HEK293 (cell line): ENCODE measurements around the gene USF3.

Experiments
- CTCF ChIA-PET: fragments of 350-600 bp; formaldehyde crosslinking; extraction: SDS; loops from one replicate; lab custom pipeline; 2021; ENCODE audit warnings: antibody characterized with exemption; lab: Yijun Ruan, JAX
- POLR2A ChIA-PET: fragments of 300-600 bp; formaldehyde crosslinking; extraction: SDS; loops from one replicate; lab custom pipeline; 2020; ENCODE audit warnings: antibody characterized with exemption, inconsistent platforms; lab: Yijun Ruan, JAX
- H3K27ac ChIP-seq: fragments of 200-500 bp; sonication (Bioruptor generic); 2 replicates; pipeline ENCODE4 v1.5.1; 2014; ENCODE audit warnings: low read depth, low read length, control low read depth, inconsistent platforms; ENCODE audit errors: extremely low read depth
- H3K36me3 ChIP-seq, 2 experiments: fragments of 200-500 bp in 1 of 2; sonication (Bioruptor generic) in 1 of 2; 1 replicate in 1 of 2; 2 replicates in 1 of 2; pipeline ENCODE4 v1.5.1; 2014 to 2017; ENCODE audit warnings: inconsistent platforms in 2 of 2, low read length in 2 of 2; ENCODE audit not compliant: control insufficient read depth in 2 of 2, insufficient read depth in 1 of 2
- H3K4me1 ChIP-seq: fragments of 200-500 bp; sonication (Bioruptor generic); 2 replicates; pipeline ENCODE4 v1.5.1; 2014; ENCODE audit warnings: mild to moderate bottlenecking, low read length, inconsistent platforms; ENCODE audit not compliant: control insufficient read depth, insufficient read depth
- H3K4me3 ChIP-seq: 2 replicates; pipeline ENCODE4 v1.5.1; 2011; ENCODE audit warnings: low read depth, mild to moderate bottlenecking, control low read depth, low read length, moderate library complexity
- H3K9me3 ChIP-seq: fragments of 200-500 bp; sonication (Bioruptor generic); 2 replicates; pipeline ENCODE4 v1.5.1; 2014; ENCODE audit warnings: low read depth, low read length, inconsistent platforms; ENCODE audit not compliant: control insufficient read depth, insufficient read depth
- GLI2 ChIP-seq: fragments of 450-650 bp; formaldehyde crosslinking; IDR thresholded peaks from 2 replicates; pipeline ENCODE4; 2017; ENCODE audit warnings: missing biosample characterization, missing genetic modification characterization, low read depth, borderline replicate concordance
- KLF7 ChIP-seq: fragments of 450-650 bp; formaldehyde crosslinking; IDR thresholded peaks from 2 replicates; pipeline ENCODE4 v1.5.1; 2016; ENCODE audit warnings: missing biosample characterization, missing genetic modification characterization, borderline replicate concordance
- ZBTB17 ChIP-seq: fragments of 450-650 bp; formaldehyde crosslinking; IDR thresholded peaks from 2 replicates; pipeline ENCODE4 v1.5.1; 2016; ENCODE audit warnings: missing biosample characterization, missing genetic modification characterization
- ZFP37 ChIP-seq: fragments of 450-650 bp; formaldehyde crosslinking; IDR thresholded peaks from 2 replicates; pipeline ENCODE4 v1.5.1; 2016; ENCODE audit warnings: missing biosample characterization, missing genetic modification characterization
- ZFP41 ChIP-seq: fragments of 450-650 bp; formaldehyde crosslinking; IDR thresholded peaks from 2 replicates; pipeline ENCODE4 v1.5.1; 2016; ENCODE audit warnings: missing biosample characterization, missing genetic modification characterization, borderline replicate concordance
- ZNF133 ChIP-seq: fragments of 450-650 bp; formaldehyde crosslinking; IDR thresholded peaks from 2 replicates; pipeline ENCODE4 v1.5.1; 2016; ENCODE audit warnings: missing biosample characterization, missing genetic modification characterization
- ZNF155 ChIP-seq: fragments of 450-650 bp; formaldehyde crosslinking; IDR thresholded peaks from 2 replicates; pipeline ENCODE4 v1.5.1; 2016; ENCODE audit warnings: missing biosample characterization, missing genetic modification characterization
- ZNF157 ChIP-seq: fragments of 450-650 bp; formaldehyde crosslinking; IDR thresholded peaks from 2 replicates; pipeline ENCODE4 v1.5.1; 2016; ENCODE audit warnings: missing biosample characterization, missing genetic modification characterization
- ZNF169 ChIP-seq: fragments of 450-650 bp; formaldehyde crosslinking; IDR thresholded peaks from 2 replicates; pipeline ENCODE4 v1.5.1; 2016; ENCODE audit warnings: missing biosample characterization, missing genetic modification characterization
- ZNF174 ChIP-seq: fragments of 450-650 bp; formaldehyde crosslinking; IDR thresholded peaks from 2 replicates; pipeline ENCODE4 v1.5.0; 2017; ENCODE audit warnings: missing biosample characterization, mild to moderate bottlenecking, missing genetic modification characterization
- ZNF175 ChIP-seq: fragments of 450-650 bp; formaldehyde crosslinking; IDR thresholded peaks from 2 replicates; pipeline ENCODE4 v1.5.1; 2016; ENCODE audit warnings: missing biosample characterization, missing genetic modification characterization
- ZNF184 ChIP-seq: fragments of 450-650 bp; IDR thresholded peaks from 2 replicates; pipeline ENCODE4 v1.5.1; 2018; ENCODE audit warnings: missing biosample characterization, mild to moderate bottlenecking, missing genetic modification characterization
- ZNF19 ChIP-seq: fragments of 450-650 bp; formaldehyde crosslinking; IDR thresholded peaks from 2 replicates; pipeline ENCODE4; 2016; ENCODE audit warnings: missing biosample characterization, missing genetic modification characterization, low read depth
- ZNF239 ChIP-seq: fragments of 450-650 bp; formaldehyde crosslinking; IDR thresholded peaks from 2 replicates; pipeline ENCODE4 v1.5.1; 2016; ENCODE audit warnings: missing biosample characterization, missing genetic modification characterization
- ZNF280D ChIP-seq: fragments of 450-650 bp; formaldehyde crosslinking; IDR thresholded peaks from 2 replicates; pipeline ENCODE4 v1.5.1; 2016; ENCODE audit warnings: missing biosample characterization, missing genetic modification characterization
- ZNF350 ChIP-seq: fragments of 450-650 bp; formaldehyde crosslinking; IDR thresholded peaks from 2 replicates; pipeline ENCODE4 v1.5.0; 2017; ENCODE audit warnings: missing biosample characterization, mild to moderate bottlenecking, missing genetic modification characterization
- ZNF37A ChIP-seq: fragments of 450-650 bp; IDR thresholded peaks from 2 replicates; pipeline ENCODE4 v1.5.1; 2018; ENCODE audit warnings: missing biosample characterization, missing genetic modification characterization
- ZNF394 ChIP-seq: fragments of 450-650 bp; formaldehyde crosslinking; IDR thresholded peaks from 2 replicates; pipeline ENCODE4 v1.5.1; 2016; ENCODE audit warnings: missing biosample characterization, missing genetic modification characterization, mild to moderate bottlenecking, moderate library complexity, borderline replicate concordance
- ZNF404 ChIP-seq: fragments of 450-650 bp; formaldehyde crosslinking; IDR thresholded peaks from 2 replicates; pipeline ENCODE4 v1.5.1; 2017; ENCODE audit warnings: missing biosample characterization, missing genetic modification characterization
- ZNF510 ChIP-seq: fragments of 450-650 bp; formaldehyde crosslinking; IDR thresholded peaks from 2 replicates; pipeline ENCODE4 v1.5.1; 2018; ENCODE audit warnings: mild to moderate bottlenecking, missing genetic modification characterization, missing biosample characterization; ENCODE audit not compliant: insufficient replicate concordance
- ZNF555 ChIP-seq: fragments of 450-650 bp; formaldehyde crosslinking; conservative IDR thresholded peaks from 2 replicates; pipeline ENCODE4 v1.5.1; 2017; ENCODE audit warnings: missing biosample characterization, mild to moderate bottlenecking, missing genetic modification characterization, inconsistent platforms
- ZNF560 ChIP-seq: fragments of 450-650 bp; formaldehyde crosslinking; IDR thresholded peaks from 2 replicates; pipeline ENCODE4 v1.5.1; 2017; ENCODE audit warnings: missing biosample characterization, missing genetic modification characterization, borderline replicate concordance
- ZNF624 ChIP-seq: fragments of 450-650 bp; formaldehyde crosslinking; IDR thresholded peaks from 2 replicates; pipeline ENCODE4 v1.5.1; 2017; ENCODE audit warnings: missing biosample characterization, missing genetic modification characterization
- ZNF677 ChIP-seq: fragments of 450-650 bp; IDR thresholded peaks from 2 replicates; pipeline ENCODE4 v1.5.0; 2018; ENCODE audit warnings: missing biosample characterization, mild to moderate bottlenecking, missing genetic modification characterization, moderate library complexity
- ZNF76 ChIP-seq: fragments of 450-650 bp; formaldehyde crosslinking; IDR thresholded peaks from 2 replicates; pipeline ENCODE4; 2016; ENCODE audit warnings: low read depth, missing biosample characterization, missing genetic modification characterization, borderline replicate concordance
- ZNF777 ChIP-seq: fragments of 450-650 bp; formaldehyde crosslinking; IDR thresholded peaks from 2 replicates; pipeline ENCODE4 v1.5.1; 2017; ENCODE audit warnings: missing biosample characterization, missing genetic modification characterization, borderline replicate concordance
- ZNF843 ChIP-seq: fragments of 450-650 bp; formaldehyde crosslinking; IDR thresholded peaks from 2 replicates; pipeline ENCODE4 v1.5.1; 2016; ENCODE audit warnings: missing biosample characterization, missing genetic modification characterization
- TF ChIP-seq, protein P1 (sequence below): fragments of 450-650 bp; formaldehyde crosslinking; IDR thresholded peaks from 2 replicates; pipeline ENCODE4 v1.5.1; 2016; ENCODE audit warnings: missing biosample characterization, missing genetic modification characterization
- TF ChIP-seq, protein P2 (sequence below): fragments of 450-650 bp; formaldehyde crosslinking; IDR thresholded peaks from 2 replicates; pipeline ENCODE4 v1.5.1; 2016; ENCODE audit warnings: missing biosample characterization, missing genetic modification characterization

USF3 gene

GRCh38 chr3:113719758-113720157, 23.3 kb upstream of the USF3 start (continued):
- TF ChIP-seq ZNF280D (tag by site-specific recombination) (no peak), ZBTB17 (tag by site-specific recombination) (no peak), GLI2 (no peak), ZNF157 (tag by site-specific recombination) (no peak), ZNF133 (tag by site-specific recombination) (no peak), ZNF560 (tag by site-specific recombination) (no peak), ZNF175 (tag by site-specific recombination) (no peak), ZNF510 (tag by site-specific recombination) (no peak)

- ChIA-PET CTCF (interaction anchor here (1.5 kb wide), 1 partner anchor 17 kb away, joined by 9 read pairs; no protein-coding TSS in a partner anchor), POLR2A (no interaction called here)
Observed at GRCh38 chr3:113719294-113719693, 22.9 kb upstream of the USF3 start.

DNA sequence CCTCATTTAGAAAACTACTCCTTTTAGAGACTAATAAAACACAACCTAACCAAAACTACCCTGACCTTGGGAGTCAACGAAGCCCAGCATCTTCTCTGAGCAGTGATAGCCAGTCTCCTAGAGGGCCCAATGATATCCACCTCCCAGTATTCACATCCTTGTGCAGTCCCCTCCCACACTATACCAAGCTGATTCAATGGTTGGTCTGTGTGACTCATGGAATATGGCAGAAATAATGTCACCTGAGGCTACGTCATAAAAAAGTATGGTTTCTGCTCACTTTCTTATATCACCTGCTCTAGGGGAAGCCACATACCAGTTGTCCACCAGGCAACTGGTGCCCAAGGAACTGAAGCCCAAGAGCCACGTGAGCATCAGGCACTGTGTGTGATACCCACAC, 21.4 kb upstream of the USF3 start:
- H3K36me3 ChIP-seq = peaks cover 6 to 44% of the 10 kb centered on the region in 2 experiments; a peak in 2 of 3 replicates
- CTCF ChIA-PET = no interaction called here
- POLR2A ChIA-PET = no interaction called here

More at GRCh38 chr3:113719294-113719693, 22.9 kb upstream of the USF3 start:
- H3K9me3 ChIP-seq = no peaks in the 10 kb centered on the region
- no peak overlapping the region for H3K4me3 ChIP-seq
- H3K4me1 ChIP-seq = no peaks in the 10 kb centered on the region
- H3K27ac ChIP-seq = no peak overlapping the region
- H3K36me3 ChIP-seq = peaks cover 9 to 56% of the 10 kb centered on the region in 2 experiments; a peak in 2 of 3 replicates
- TF ChIP-seq ZNF677 (no peak), ZNF174 (tag by site-specific recombination) (no peak), ZNF624 (no peak), ZNF19 (tag by site-specific recombination) (no peak), ZNF843 (tag by site-specific recombination) (no peak), ZNF350 (no peak), ZNF169 (tag by site-specific recombination) (no peak), ZNF394 (tag by site-specific recombination) (no peak), KLF7 (tag by site-specific recombination) (no peak), ZFP41 (tag by site-specific recombination) (no peak), ZNF37A (no peak), ZNF155 (tag by site-specific recombination) (no peak), ZNF555 (tag by site-specific recombination) (no peak), ZNF404 (tag by site-specific recombination) (no peak), ZFP37 (tag by site-specific recombination) (no peak), ZNF76 (tag by site-specific recombination) (no peak), ZNF777 (tag by site-specific recombination) (no peak), ZNF239 (no peak), ZNF184 (no peak)
- TF ChIP-seq, protein P1, sequence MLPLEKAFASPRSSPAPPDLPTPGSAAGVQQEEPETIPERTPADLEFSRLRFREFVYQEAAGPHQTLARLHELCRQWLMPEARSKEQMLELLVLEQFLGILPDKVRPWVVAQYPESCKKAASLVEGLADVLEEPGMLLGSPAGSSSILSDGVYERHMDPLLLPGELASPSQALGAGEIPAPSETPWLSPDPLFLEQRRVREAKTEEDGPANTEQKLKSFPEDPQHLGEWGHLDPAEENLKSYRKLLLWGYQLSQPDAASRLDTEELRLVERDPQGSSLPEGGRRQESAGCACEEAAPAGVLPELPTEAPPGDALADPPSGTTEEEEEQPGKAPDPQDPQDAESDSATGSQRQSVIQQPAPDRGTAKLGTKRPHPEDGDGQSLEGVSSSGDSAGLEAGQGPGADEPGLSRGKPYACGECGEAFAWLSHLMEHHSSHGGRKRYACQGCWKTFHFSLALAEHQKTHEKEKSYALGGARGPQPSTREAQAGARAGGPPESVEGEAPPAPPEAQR = no peak

More for the DNA sequence above, 21.4 kb upstream of the USF3 start:
- Histone ChIP-seq H3K4me1 (no peaks in the 10 kb centered on the region), H3K9me3 (no peaks in the 10 kb centered on the region), H3K27ac (no peak overlapping the region), H3K4me3 (no peak overlapping the region)
- no peak for TF ChIP-seq ZNF560 (tag by site-specific recombination)
- TF ChIP-seq, protein P2, sequence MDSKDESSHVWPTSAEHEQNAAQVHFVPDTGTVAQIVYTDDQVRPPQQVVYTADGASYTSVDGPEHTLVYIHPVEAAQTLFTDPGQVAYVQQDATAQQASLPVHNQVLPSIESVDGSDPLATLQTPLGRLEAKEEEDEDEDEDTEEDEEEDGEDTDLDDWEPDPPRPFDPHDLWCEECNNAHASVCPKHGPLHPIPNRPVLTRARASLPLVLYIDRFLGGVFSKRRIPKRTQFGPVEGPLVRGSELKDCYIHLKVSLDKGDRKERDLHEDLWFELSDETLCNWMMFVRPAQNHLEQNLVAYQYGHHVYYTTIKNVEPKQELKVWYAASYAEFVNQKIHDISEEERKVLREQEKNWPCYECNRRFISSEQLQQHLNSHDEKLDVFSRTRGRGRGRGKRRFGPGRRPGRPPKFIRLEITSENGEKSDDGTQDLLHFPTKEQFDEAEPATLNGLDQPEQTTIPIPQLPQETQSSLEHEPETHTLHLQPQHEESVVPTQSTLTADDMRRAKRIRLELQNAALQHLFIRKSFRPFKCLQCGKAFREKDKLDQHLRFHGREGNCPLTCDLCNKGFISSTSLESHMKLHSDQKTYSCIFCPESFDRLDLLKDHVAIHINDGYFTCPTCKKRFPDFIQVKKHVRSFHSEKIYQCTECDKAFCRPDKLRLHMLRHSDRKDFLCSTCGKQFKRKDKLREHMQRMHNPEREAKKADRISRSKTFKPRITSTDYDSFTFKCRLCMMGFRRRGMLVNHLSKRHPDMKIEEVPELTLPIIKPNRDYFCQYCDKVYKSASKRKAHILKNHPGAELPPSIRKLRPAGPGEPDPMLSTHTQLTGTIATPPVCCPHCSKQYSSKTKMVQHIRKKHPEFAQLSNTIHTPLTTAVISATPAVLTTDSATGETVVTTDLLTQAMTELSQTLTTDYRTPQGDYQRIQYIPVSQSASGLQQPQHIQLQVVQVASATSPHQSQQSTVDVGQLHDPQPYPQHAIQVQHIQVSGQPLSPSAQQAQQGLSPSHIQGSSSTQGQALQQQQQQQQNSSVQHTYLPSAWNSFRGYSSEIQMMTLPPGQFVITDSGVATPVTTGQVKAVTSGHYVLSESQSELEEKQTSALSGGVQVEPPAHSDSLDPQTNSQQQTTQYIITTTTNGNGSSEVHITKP (tag by site-specific recombination) = 0 out of 2 replicates have a peak, but pooled peaks have one; percentile 50
